ENCODE results near the gene ROBO1. TPM values are rescaled to one million over a fixed set of nuclear protein-coding genes. Genes with fewer than 3 reads are reported as not detected.
"Not testable (repeated sequence)": the region's sequence is repeated elsewhere in the genome, so short reads cannot be mapped to it uniquely, and the experiment has no call there.

ROBO1 gene
- total and polyA plus RNA-seq, 3 experiments from 2014 or later = 0.54 to 0.59 (median 0.55) TPM

DNA sequence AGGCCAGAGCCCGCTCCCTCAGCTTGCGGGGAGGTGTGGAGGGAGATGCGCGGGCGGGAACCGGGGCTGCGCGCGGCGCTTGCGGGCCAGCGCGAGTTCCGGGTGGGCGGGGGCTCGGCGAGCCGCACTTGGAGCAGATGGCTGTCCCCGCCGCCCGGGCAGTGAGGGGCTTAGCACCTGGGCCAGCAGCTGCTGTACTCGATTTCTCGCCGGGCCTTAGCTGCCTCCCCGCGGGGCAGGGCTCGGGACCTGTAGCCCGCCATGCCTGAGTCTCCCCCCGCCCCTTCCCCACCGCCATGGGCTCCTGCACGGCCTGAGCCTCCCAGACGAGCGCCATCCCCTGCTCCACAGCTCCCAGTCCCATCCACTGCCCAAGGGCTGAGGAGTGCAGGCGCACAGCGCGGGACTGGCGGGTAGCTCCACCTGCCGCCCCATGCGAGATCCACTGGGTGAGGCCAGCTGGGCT, 265.5 kb downstream of the ROBO1 start:
- H3K36me3 Mint-ChIP-seq; H3K36me3 ChIP-seq (ENCODE audit: insufficient read depth, low read length); H3K4me3 ChIP-seq (ENCODE audit: low read length); POLR2A ChIA-PET; H3K27ac Mint-ChIP-seq; H3K9me3 ChIP-seq (ENCODE audit: low read length); DNase-seq; H3K4me1 ChIP-seq (ENCODE audit: insufficient read depth, low read length); H3K27ac ChIP-seq (ENCODE audit: low read depth, low read length); H3K27me3 Mint-ChIP-seq; H3K4me3 Mint-ChIP-seq; H3K4me1 Mint-ChIP-seq; CTCF ChIA-PET; H3K27me3 ChIP-seq (ENCODE audit: insufficient read depth, low read length, poor library complexity, severe bottlenecking): not testable (repeated sequence)
- H3K9me3 Mint-ChIP-seq = peaks cover 3 to 16% (median 12%) of the 10 kb centered on the region in 5 donors

DNA sequence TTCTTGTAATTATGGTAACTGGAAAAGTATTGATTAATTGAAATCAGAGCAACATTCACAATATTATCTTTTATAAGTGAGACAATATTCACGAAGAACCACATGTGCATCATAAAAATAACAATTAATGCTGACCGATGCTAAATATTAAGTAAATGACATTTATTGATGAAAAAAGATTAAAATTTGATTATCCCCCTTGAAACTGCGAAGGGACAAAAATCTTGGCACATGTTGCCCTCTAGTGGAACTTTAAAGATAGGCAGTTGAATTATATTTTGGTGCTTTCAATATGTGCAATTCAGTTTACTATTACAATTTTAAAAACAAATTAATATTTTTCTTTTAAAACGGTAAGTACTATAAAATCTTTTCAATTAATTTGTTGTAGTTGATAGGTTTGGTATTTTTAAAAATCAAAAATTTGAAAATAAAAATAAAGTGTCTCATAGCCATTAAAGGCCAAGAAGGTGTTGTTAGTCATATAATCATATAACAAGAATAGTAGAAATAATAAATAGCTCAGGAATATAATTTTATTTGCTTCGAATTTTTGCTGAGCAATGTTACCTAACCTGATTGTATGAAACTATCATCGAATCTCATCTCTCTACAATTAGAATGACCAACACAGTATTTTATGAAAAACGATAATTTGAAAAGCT, 270.2 kb downstream of the ROBO1 start:
- Mint-ChIP-seq H3K27me3 (no peaks in the 10 kb centered on the region), H3K4me3 (no peak overlapping the region), H3K4me1 (no peaks in the 10 kb centered on the region), H3K9me3 (peaks cover 3 to 20% (median 6%) of the 10 kb centered on the region in 5 donors), H3K36me3 (no peaks in the 10 kb centered on the region), H3K27ac (no peak overlapping the region)
- CTCF ChIA-PET = no interaction called here
- Histone ChIP-seq H3K27ac (ENCODE audit: low read depth, low read length) (no peak overlapping the region), H3K36me3 (ENCODE audit: insufficient read depth, low read length) (no peaks in the 10 kb centered on the region), H3K4me1 (ENCODE audit: insufficient read depth, low read length) (no peaks in the 10 kb centered on the region), H3K27me3 (ENCODE audit: insufficient read depth, low read length, poor library complexity, severe bottlenecking) (no peaks in the 10 kb centered on the region), H3K9me3 (ENCODE audit: low read length) (no peaks in the 10 kb centered on the region), H3K4me3 (ENCODE audit: low read length) (no peak overlapping the region)
- no peak for DNase-seq
- POLR2A ChIA-PET = no interaction called here

DNA sequence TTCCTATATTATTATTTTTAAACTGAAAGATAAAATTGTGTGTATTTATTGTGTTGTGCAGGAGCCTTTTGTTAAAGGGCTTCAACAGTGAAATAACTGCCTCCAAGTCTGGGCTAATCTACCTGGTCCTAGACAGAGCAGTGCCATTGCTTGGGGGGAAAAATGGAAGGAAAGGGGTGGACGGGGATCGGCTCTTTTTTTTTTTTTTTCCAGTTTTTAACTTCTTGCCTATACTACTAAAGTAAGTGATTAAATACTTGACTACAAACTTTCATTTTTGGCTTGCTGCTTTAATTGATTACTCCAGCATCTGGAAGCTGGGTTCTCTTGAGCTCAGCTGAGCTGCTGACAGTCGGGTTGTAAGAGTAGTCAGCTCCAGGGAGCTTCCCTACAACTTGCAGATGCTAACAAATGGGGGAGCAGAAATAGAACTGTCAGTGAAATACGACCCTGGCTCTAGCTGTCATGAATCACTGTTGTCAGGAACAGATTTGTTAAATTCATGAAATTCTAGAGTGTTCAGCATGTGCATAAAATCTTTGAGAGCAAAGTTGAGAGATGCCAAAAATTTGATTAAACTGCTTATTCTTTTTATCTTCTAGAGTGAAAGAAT, 276.7 kb downstream of the ROBO1 start:
- no peak overlapping the region for H3K4me3 Mint-ChIP-seq
- no peak overlapping the region for H3K27ac Mint-ChIP-seq

DNA sequence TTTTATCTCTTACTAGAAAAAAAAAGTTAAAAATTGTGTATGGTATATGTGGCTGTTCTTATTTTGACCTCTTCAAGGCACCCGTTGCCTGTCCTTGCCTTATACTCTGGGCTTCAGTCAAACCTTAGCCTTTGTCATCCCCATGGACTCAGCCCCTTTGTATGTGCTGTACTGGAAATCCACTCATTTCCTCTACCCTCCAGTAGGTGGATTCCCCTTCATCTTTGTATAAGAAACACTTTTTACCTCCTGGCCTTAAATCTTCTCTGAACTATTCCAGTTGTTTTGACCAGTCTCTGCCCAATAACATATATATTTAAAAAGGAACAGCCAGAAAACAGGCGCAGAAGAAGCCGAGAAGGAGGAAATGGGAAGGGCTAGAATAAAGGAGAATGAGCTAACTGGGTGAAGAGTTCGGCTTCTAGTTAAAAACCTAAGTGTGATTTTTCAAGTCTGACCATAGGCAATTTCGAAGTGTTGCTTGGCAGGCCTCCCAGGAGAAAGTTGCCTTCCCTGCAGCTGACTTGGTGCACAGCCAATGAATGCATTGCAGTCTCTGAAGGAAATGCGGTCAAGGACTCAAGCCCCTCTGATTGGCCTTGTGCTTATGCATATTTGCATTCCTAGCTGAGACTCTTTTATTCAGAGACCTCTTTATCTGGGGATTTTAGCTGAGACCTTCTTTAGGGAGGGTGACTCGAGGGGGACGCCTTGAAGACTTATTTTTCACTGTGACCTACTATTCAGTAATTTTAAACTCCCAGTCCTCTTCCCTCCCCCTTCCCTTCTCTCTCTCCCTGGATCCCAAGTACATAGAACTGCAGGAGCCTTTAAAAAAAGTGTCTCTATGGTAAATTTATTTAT, 277.4 kb downstream of the ROBO1 start:
- H3K4me3 ChIP-seq (ENCODE audit: low read length) = no peak overlapping the region
- H3K36me3 Mint-ChIP-seq = no peaks in the 10 kb centered on the region
- no peaks in the 10 kb centered on the region for H3K36me3 ChIP-seq (ENCODE audit: insufficient read depth, low read length)
- no peaks in the 10 kb centered on the region for H3K4me1 Mint-ChIP-seq
- no peaks in the 10 kb centered on the region for H3K9me3 ChIP-seq (ENCODE audit: low read length)
- no peak overlapping the region for H3K4me3 Mint-ChIP-seq
- H3K27me3 Mint-ChIP-seq = no peaks in the 10 kb centered on the region
- ChIA-PET POLR2A (no interaction called here), CTCF (no interaction called here)
- no peak for DNase-seq
- H3K27ac ChIP-seq (ENCODE audit: low read depth, low read length) = no peak overlapping the region
- H3K9me3 Mint-ChIP-seq = peaks cover 0 to 33% (median 3%) of the 10 kb centered on the region in 5 donors
- no peaks in the 10 kb centered on the region for H3K27me3 ChIP-seq (ENCODE audit: insufficient read depth, low read length, poor library complexity, severe bottlenecking)
- H3K27ac Mint-ChIP-seq = no peak overlapping the region
- H3K4me1 ChIP-seq (ENCODE audit: insufficient read depth, low read length) = no peaks in the 10 kb centered on the region

More for the DNA sequence above, 276.7 kb downstream of the ROBO1 start:
- CTCF ChIA-PET = no interaction called here
- Histone ChIP-seq H3K9me3 (ENCODE audit: low read length) (no peaks in the 10 kb centered on the region), H3K4me1 (ENCODE audit: insufficient read depth, low read length) (no peaks in the 10 kb centered on the region), H3K4me3 (ENCODE audit: low read length) (no peak overlapping the region), H3K27ac (ENCODE audit: low read depth, low read length) (no peak overlapping the region), H3K36me3 (ENCODE audit: insufficient read depth, low read length) (no peaks in the 10 kb centered on the region), H3K27me3 (ENCODE audit: insufficient read depth, low read length, poor library complexity, severe bottlenecking) (no peaks in the 10 kb centered on the region)
- no peak for DNase-seq
- POLR2A ChIA-PET = no interaction called here
- no peaks in the 10 kb centered on the region for H3K4me1 Mint-ChIP-seq
- H3K27me3 Mint-ChIP-seq = no peaks in the 10 kb centered on the region
- H3K9me3 Mint-ChIP-seq = peaks cover 0 to 32% (median 3%) of the 10 kb centered on the region in 5 donors
- no peaks in the 10 kb centered on the region for H3K36me3 Mint-ChIP-seq

DNA sequence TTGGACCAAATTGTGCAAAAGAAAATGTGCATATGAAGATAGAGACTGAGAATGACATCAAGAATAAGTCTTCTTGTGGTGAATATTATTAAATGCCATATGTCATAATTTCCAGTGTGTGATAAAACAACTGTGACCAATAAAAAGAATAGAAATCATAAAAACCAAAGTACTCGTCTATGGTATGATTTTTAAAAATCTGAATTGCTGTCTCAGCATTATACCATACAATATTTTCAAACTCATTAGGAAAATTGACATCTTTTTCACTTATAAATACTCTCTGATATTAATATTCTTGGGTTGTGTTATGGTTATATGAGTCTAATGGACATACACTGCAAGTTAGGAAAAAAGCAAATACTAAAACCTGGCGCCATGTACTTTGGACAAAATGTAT, 279.4 kb downstream of the ROBO1 start:
- Mint-ChIP-seq H3K9me3 (peaks cover 0 to 34% (median 7%) of the 10 kb centered on the region in 5 donors), H3K27me3 (no peaks in the 10 kb centered on the region), H3K27ac (no peak overlapping the region), H3K4me3 (no peak overlapping the region), H3K4me1 (no peaks in the 10 kb centered on the region), H3K36me3 (no peaks in the 10 kb centered on the region)
- Histone ChIP-seq H3K36me3 (ENCODE audit: insufficient read depth, low read length) (no peaks in the 10 kb centered on the region), H3K4me1 (ENCODE audit: insufficient read depth, low read length) (no peaks in the 10 kb centered on the region), H3K27ac (ENCODE audit: low read depth, low read length) (no peak overlapping the region), H3K4me3 (ENCODE audit: low read length) (no peak overlapping the region), H3K27me3 (ENCODE audit: insufficient read depth, low read length, poor library complexity, severe bottlenecking) (no peaks in the 10 kb centered on the region), H3K9me3 (ENCODE audit: low read length) (no peaks in the 10 kb centered on the region)
- POLR2A ChIA-PET = no interaction called here
- no peak for DNase-seq
- CTCF ChIA-PET = no interaction called here

DNA sequence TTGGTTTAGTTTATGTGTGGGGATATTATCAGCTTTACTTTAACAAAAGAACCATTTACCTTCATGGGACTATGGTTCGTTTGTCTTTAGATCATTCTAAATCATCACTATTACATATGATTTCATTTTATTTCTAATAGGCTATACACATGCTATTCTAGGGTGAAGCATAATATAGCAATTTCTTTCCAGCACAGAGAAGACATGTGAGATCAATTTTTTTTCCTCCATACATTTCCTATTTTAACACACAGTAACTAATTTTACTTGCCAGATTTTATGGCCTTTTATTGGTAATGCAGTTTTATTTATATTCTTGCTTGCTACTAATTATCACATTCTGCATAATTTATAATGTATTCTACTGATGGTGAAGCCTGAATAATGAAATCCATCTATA, 287.1 kb downstream of the ROBO1 start:
- H3K4me1 ChIP-seq (ENCODE audit: insufficient read depth, low read length) = no peaks in the 10 kb centered on the region
- Mint-ChIP-seq H3K36me3 (no peaks in the 10 kb centered on the region), H3K9me3 (peaks cover 0 to 21% (median 8%) of the 10 kb centered on the region in 5 donors), H3K4me1 (no peaks in the 10 kb centered on the region), H3K27me3 (peaks cover 0 to 2% of the 10 kb centered on the region in 2 donors), H3K4me3 (no peak overlapping the region), H3K27ac (no peak overlapping the region)
- CTCF ChIA-PET = no interaction called here
- H3K36me3 ChIP-seq (ENCODE audit: insufficient read depth, low read length) = no peaks in the 10 kb centered on the region
- H3K27ac ChIP-seq (ENCODE audit: low read depth, low read length) = no peak overlapping the region
- H3K9me3 ChIP-seq (ENCODE audit: low read length) = no peaks in the 10 kb centered on the region
- H3K4me3 ChIP-seq (ENCODE audit: low read length) = no peak overlapping the region
- no peak for DNase-seq
- POLR2A ChIA-PET = no interaction called here
- no peaks in the 10 kb centered on the region for H3K27me3 ChIP-seq (ENCODE audit: insufficient read depth, low read length, poor library complexity, severe bottlenecking)

DNA sequence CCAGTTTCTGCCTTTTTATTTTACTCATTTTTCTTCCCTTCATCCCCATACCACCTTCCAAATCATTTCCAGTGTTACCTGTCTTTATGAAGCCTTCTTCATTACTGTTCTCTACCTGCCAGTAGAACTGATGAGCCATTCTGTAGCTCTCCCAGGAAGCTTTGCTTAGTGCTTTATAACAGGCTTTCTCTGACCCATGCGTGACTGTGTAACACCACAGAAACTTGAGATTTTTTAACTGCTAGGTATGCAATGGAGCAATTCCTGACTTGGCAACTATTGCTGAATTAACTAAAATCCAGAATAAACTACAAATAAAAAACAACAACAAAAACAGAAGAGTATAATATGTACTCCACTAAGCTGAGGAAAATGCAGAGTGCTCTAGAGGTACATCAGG, 289.2 kb downstream of the ROBO1 start:
- no peaks in the 10 kb centered on the region for H3K4me1 ChIP-seq (ENCODE audit: insufficient read depth, low read length)
- H3K27ac ChIP-seq (ENCODE audit: low read depth, low read length) = no peak overlapping the region
- Mint-ChIP-seq H3K27ac (no peak overlapping the region), H3K9me3 (peaks cover 0 to 17% (median 5%) of the 10 kb centered on the region in 5 donors), H3K4me1 (no peaks in the 10 kb centered on the region), H3K27me3 (peaks cover 0 to 2% of the 10 kb centered on the region in 2 donors), H3K4me3 (no peak overlapping the region), H3K36me3 (no peaks in the 10 kb centered on the region)
- no peaks in the 10 kb centered on the region for H3K9me3 ChIP-seq (ENCODE audit: low read length)
- POLR2A ChIA-PET = no interaction called here
- no peaks in the 10 kb centered on the region for H3K36me3 ChIP-seq (ENCODE audit: insufficient read depth, low read length)
- no peak for DNase-seq
- H3K4me3 ChIP-seq (ENCODE audit: low read length) = no peak overlapping the region
- CTCF ChIA-PET = no interaction called here
- no peaks in the 10 kb centered on the region for H3K27me3 ChIP-seq (ENCODE audit: insufficient read depth, low read length, poor library complexity, severe bottlenecking)

DNA sequence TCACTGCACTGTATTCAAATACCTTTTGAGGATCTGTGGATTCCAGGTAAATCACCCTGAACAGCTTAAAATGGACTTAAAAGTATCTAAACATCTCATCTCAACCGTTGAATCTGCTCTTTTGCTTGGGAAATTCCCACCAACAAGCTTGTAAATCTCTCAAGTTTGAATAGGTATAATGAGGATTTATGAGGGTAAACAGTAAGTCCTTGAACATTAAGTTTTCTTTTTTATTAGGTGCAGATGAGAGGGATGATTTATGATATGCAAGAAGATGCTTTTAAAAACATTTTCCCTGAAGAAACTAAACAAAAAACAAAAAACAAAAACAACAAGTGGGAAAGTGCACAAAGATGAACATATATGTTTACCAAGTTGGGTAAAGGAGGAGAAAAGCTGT, 290.6 kb downstream of the ROBO1 start:
- no peak overlapping the region for H3K27ac Mint-ChIP-seq
- POLR2A ChIA-PET = no interaction called here
- no peaks in the 10 kb centered on the region for H3K4me1 Mint-ChIP-seq
- no peak for DNase-seq
- no peaks in the 10 kb centered on the region for H3K36me3 ChIP-seq (ENCODE audit: insufficient read depth, low read length)
- peaks cover 0 to 11% (median 7%) of the 10 kb centered on the region in 5 donors for H3K9me3 Mint-ChIP-seq
- no peaks in the 10 kb centered on the region for H3K27me3 Mint-ChIP-seq
- H3K36me3 Mint-ChIP-seq = no peaks in the 10 kb centered on the region
- H3K4me1 ChIP-seq (ENCODE audit: insufficient read depth, low read length) = no peaks in the 10 kb centered on the region
- CTCF ChIA-PET = no interaction called here
- no peak overlapping the region for H3K27ac ChIP-seq (ENCODE audit: low read depth, low read length)
- no peaks in the 10 kb centered on the region for H3K27me3 ChIP-seq (ENCODE audit: insufficient read depth, low read length, poor library complexity, severe bottlenecking)
- no peak overlapping the region for H3K4me3 Mint-ChIP-seq
- H3K9me3 ChIP-seq (ENCODE audit: low read length) = no peaks in the 10 kb centered on the region
- no peak overlapping the region for H3K4me3 ChIP-seq (ENCODE audit: low read length)
